ENCODE measurements around the gene TMEM151B.

DNA sequence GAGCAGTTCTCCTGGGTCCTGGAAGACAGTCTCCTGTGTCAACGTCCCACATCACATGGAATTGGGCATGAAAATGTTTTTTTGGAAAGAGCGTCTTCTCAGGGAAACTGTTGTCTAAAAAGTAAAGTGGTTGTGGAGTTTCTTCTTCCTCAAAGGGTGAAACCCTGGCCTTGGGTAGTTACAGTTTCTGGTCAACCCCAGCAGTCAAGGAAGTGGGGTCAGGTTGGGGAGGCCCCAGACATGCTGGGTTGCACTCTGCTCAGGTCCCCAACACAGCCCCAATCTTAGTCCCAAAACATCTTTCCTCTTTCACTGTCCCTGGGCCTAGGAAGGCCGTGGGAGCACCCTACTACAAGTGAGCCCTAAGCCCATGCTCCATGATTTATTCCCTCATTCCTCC is 3.9 kb upstream of the TMEM151B start:
- TF ChIP-seq YY1 (IDR thresholded peaks at IDR 0.05; ENCODE audit: insufficient read depth, insufficient read length) (no peak), ZNF274 (IDR thresholded peaks at IDR 0.05; ENCODE audit: low read depth, low read length) (no peak), SUZ12 (IDR thresholded peaks at IDR 0.05; ENCODE audit: extremely low read depth, insufficient read depth, insufficient read length) (no peak)
